DOHH2 (cell line): ENCODE measurements around the gene TDRD10.
A peak's percentile ranks its signal among the peaks of the same experiment; 100 is the strongest.

ENCODE experiments used
- H3F3A ChIP-seq: fragments of 200-600 bp; sonication (generic), shearing (Covaris generic); 2 replicates; pipeline ENCODE4 v1.6.0; 2016; ENCODE audit warnings: antibody characterized with exemption, mild to moderate bottlenecking; ENCODE audit not compliant: control insufficient read depth, insufficient read depth
- H3K27ac ChIP-seq: fragments of 200-600 bp; sonication (generic); 2 replicates; pipeline ENCODE4 v1.5.1; 2014; ENCODE audit warnings: low read depth, mild to moderate bottlenecking, low read length, moderate library complexity
- H3K27me3 ChIP-seq: fragments of 200-600 bp; sonication (generic); 2 replicates; pipeline ENCODE4 v1.6.1; 2014; ENCODE audit warnings: mild to moderate bottlenecking, low read length, mixed read lengths; ENCODE audit not compliant: control insufficient read depth
- H3K36me3 ChIP-seq: fragments of 200-600 bp; sonication (generic); 2 replicates; pipeline ENCODE4 v1.6.1; 2014; ENCODE audit warnings: mild to moderate bottlenecking, low read length, moderate library complexity, mixed read lengths; ENCODE audit not compliant: control insufficient read depth
- H3K4me1 ChIP-seq: fragments of 200-600 bp; sonication (generic); 2 replicates; pipeline ENCODE4 v1.6.1; 2014; ENCODE audit warnings: mild to moderate bottlenecking, low read length, mixed read lengths; ENCODE audit not compliant: control insufficient read depth
- H3K4me2 ChIP-seq: fragments of 200-600 bp; sonication (generic); 2 replicates; pipeline ENCODE4 v1.6.0; 2014; ENCODE audit warnings: mild to moderate bottlenecking, low read length, moderate library complexity
- H3K4me3 ChIP-seq: fragments of 200-600 bp; sonication (generic); 2 replicates; pipeline ENCODE4 v1.5.1; 2014; ENCODE audit warnings: mild to moderate bottlenecking, low read length, mixed read lengths
- H3K79me2 ChIP-seq: fragments of 200-600 bp; sonication (generic); 2 replicates; pipeline ENCODE4 v1.6.1; 2014; ENCODE audit warnings: mild to moderate bottlenecking, low read length, mixed read lengths; ENCODE audit not compliant: control insufficient read depth
- H3K9me2 ChIP-seq: fragments of 200-600 bp; sonication (generic); replicated peaks from 2 replicates; pipeline ENCODE4 v1.6.1; 2014; ENCODE audit warnings: mild to moderate bottlenecking, low read length, mixed read lengths; ENCODE audit not compliant: control insufficient read depth
- H3K9me3 ChIP-seq: fragments of 200-600 bp; sonication (generic); 2 replicates; pipeline ENCODE4 v1.6.1; 2014; ENCODE audit warnings: antibody characterized with exemption, low read length, mixed read lengths; ENCODE audit not compliant: control insufficient read depth, insufficient read depth
- H4K20me1 ChIP-seq: fragments of 200-600 bp; sonication (generic); 2 replicates; pipeline ENCODE4 v1.6.0; 2014; ENCODE audit warnings: low read depth, mild to moderate bottlenecking, antibody characterized with exemption, low read length, moderate library complexity; ENCODE audit not compliant: control insufficient read depth, insufficient read depth
- EZH2phosphoT487 ChIP-seq: fragments of 200-600 bp; sonication (generic); IDR thresholded peaks from 2 replicates; pipeline ENCODE4 v1.6.1; 2017; ENCODE audit warnings: borderline replicate concordance, mild to moderate bottlenecking, antibody characterized with exemption, low read length, moderate library complexity, mixed read lengths
- TF ChIP-seq, protein P1 (sequence below): fragments of 200-600 bp; sonication (generic); IDR thresholded peaks from one replicate; pipeline ENCODE4 v1.5.1; 2014; ENCODE audit warnings: antibody characterized with exemption, mild to moderate bottlenecking, low read depth, low read length; ENCODE audit not compliant: poor library complexity, severe bottlenecking

Gene TDRD10

DNA sequence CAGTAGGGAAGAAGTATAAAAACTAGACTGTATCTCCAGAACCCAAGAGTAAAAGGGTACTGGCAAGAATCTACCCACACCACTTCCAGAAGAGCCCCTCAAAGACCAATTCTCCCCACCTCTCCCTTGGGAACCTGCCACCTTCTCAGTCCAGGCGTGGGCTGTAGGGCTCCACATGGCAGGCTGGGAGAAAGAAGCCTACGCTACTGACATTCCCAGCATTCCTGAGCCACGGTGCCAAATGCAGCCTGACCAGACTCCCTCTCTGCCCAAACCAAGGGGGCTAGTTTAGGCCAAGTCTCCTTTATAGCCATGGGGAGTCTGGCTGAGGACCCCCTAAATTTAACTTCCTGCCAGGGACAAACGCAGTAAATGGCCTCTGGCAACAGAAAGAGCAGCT is 54.4 kb downstream of the TDRD10 start:
- H3K27me3 ChIP-seq = no peaks in the 10 kb centered on the region
- peaks cover 42% of the 10 kb centered on the region for H3K79me2 ChIP-seq
- H3K27ac ChIP-seq = no peak overlapping the region
- peak overlapping the region; percentile 89 for H3K4me2 ChIP-seq
- TF ChIP-seq, protein P1, sequence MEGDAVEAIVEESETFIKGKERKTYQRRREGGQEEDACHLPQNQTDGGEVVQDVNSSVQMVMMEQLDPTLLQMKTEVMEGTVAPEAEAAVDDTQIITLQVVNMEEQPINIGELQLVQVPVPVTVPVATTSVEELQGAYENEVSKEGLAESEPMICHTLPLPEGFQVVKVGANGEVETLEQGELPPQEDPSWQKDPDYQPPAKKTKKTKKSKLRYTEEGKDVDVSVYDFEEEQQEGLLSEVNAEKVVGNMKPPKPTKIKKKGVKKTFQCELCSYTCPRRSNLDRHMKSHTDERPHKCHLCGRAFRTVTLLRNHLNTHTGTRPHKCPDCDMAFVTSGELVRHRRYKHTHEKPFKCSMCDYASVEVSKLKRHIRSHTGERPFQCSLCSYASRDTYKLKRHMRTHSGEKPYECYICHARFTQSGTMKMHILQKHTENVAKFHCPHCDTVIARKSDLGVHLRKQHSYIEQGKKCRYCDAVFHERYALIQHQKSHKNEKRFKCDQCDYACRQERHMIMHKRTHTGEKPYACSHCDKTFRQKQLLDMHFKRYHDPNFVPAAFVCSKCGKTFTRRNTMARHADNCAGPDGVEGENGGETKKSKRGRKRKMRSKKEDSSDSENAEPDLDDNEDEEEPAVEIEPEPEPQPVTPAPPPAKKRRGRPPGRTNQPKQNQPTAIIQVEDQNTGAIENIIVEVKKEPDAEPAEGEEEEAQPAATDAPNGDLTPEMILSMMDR = no peak
- no peak for TF ChIP-seq EZH2phosphoT487
- peaks cover 25% of the 10 kb centered on the region for H3K4me1 ChIP-seq
- H3K9me3 ChIP-seq = no peaks in the 10 kb centered on the region
- peaks cover 67% of the 10 kb centered on the region for H3K36me3 ChIP-seq
- H4K20me1 ChIP-seq = peaks cover 14% of the 10 kb centered on the region; the same call in 1 of the 2 replicates
- peak overlapping the region; percentile 85 for H3K4me3 ChIP-seq
- no peaks in the 10 kb centered on the region for H3K9me2 ChIP-seq
- H3F3A ChIP-seq = no peaks in the 10 kb centered on the region

DNA sequence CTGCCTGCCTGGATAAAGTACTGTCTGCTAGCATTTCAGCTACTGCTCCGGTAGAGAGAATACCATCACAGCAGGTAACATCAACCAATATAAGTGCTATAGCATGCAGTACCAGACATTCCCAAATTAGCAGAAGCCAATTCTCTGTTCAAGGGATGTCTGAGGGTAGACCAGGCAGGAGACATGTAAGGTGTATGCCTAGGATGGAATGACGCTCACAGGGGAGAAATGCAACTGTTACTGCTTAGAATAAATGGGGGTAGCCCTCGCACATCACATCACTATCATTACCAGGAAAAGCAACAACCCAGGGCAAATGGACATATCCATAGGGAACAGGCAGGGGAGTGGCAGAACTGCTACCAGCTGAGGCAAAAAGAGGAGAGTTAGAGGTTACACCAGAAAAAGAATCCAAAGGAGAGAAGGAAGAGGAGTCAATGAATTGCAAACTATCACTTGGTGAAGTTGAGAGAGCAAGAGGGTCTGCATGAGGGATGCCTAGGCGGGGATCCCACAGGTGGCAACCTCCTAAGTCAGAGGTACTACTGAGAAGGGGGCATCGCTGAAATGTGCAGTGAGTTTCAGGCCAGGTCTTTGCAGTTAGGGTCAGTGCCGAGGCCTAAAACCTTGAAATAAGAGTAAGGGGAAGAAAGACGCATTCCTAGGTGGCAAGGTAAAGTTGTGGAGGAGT is 55.4 kb downstream of the TDRD10 start:
- Histone ChIP-seq H3K36me3 (peaks cover 57% of the 10 kb centered on the region), H3K4me2 (peak overlapping the region; percentile 89), H3K79me2 (peaks cover 42% of the 10 kb centered on the region), H3K4me1 (peaks cover 25% of the 10 kb centered on the region), H3F3A (peaks cover under 1% of the 10 kb centered on the region; the same call in 1 of the 2 replicates), H4K20me1 (peaks cover 11% of the 10 kb centered on the region; the same call in 1 of the 2 replicates), H3K27me3 (no peaks in the 10 kb centered on the region), H3K9me3 (no peaks in the 10 kb centered on the region), H3K9me2 (no peaks in the 10 kb centered on the region), H3K27ac (no peak overlapping the region), H3K4me3 (peak overlapping the region; percentile 85)
- TF ChIP-seq, protein P1 = no peak
- no peak for TF ChIP-seq EZH2phosphoT487

DNA sequence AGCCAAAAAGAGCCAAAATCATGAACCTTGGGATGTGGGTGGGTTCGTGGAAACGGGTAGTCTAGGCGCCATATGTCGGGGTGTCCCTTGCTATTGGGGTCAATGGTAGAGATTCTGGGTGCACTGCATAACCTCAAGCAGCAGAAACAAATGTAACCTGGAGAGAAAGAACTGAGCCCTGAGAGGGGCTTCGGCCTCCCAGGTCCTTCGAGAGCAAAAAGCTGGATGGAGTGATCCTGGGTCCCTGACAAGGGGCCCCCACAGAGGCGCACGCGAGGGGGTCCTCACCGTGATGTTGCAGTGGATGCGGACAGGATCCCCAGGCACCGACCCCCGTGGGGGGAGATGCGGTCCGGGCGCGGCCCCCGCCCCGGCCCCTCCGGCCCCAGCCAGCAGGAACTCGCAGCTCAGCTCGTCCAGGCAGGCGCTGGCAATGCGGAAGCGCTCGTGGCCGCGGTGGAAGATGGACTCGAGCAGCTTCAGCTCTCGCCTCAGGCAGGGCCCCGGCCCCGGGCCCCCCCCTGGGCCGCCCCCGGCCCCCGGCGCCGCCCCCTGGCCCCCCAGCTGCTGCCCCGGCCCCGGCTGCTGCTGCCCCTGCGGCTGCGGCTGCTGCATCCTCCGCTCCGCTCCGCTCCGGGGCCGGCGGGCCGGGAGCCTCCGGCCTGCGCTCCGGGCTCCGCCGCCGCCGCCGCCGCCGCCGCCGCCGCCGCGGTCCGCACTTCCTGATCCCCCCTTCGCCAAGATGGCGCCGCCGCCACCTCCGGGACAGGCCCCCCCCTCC is 56.1 kb downstream of the TDRD10 start, which contains the start of gene UBE2Q1:
Gene UBE2Q1, minus strand, starts transcription at position 724 of the 781 bp plus-strand sequence. Its CDS starts 109 bp downstream, at position 615.
- H3K4me2 ChIP-seq = peak within 1 kb of the TSS; percentile 100
- peak within 1 kb of the TSS; percentile 76 for H3K27ac ChIP-seq
- peaks cover 25% of the 10 kb centered on the region for H3K4me1 ChIP-seq
- peaks cover 50% of the 10 kb centered on the region for H3K36me3 ChIP-seq
- peaks cover 42% of the 10 kb centered on the region for H3K79me2 ChIP-seq
- no peaks in the 10 kb centered on the region for H3K9me2 ChIP-seq
- H3K4me3 ChIP-seq = peak within 1 kb of the TSS; percentile 98
- H3K27me3 ChIP-seq = no peaks in the 10 kb centered on the region
- H4K20me1 ChIP-seq = peaks cover 11% of the 10 kb centered on the region; the same call in 1 of the 2 replicates
- H3F3A ChIP-seq = peaks cover 4% of the 10 kb centered on the region; the same call in 1 of the 2 replicates
- no peak for TF ChIP-seq EZH2phosphoT487
- TF ChIP-seq, protein P1 = no peak
- no peaks in the 10 kb centered on the region for H3K9me3 ChIP-seq
